GM12878 (cell line): ENCODE results near the gene PXMP4. TPM values are rescaled to one million over a fixed set of nuclear protein-coding genes. Genes with fewer than 3 reads are reported as not detected.

ENCODE experiments used
- ATAC-seq: fragments of 200-7000 bp; cut with Tn5 transposase; 3 replicates; pipeline ENCODE4 v1.9.1; 2020; ENCODE audit warnings: mild to moderate bottlenecking, moderate library complexity
- BruUV-seq: library from RNA; stranded (reverse); fragments of 400-500 nt; replicated peaks from 2 replicates; lab custom pipeline; 2021; lab: Mats Ljungman, UMichigan
- CTCF ChIA-PET: fragments of 300-600 bp; sonication (Branson Sonifier 250); formaldehyde crosslinking; extraction: SDS; loops from one replicate; lab custom pipeline; 2021; ENCODE audit warnings: inconsistent platforms; lab: Yijun Ruan, JAX
- POLR2A ChIA-PET: fragments of 350-600 bp; formaldehyde crosslinking; extraction: SDS; loops from one replicate; lab custom pipeline; 2021; ENCODE audit warnings: inconsistent platforms; lab: Charles Lee
- RAD21 ChIA-PET: fragments of 300-600 bp; sonication (Branson Sonifier 250); formaldehyde crosslinking; loops from one replicate; lab custom pipeline; 2023; ENCODE audit warnings: antibody characterized with exemption; ENCODE audit not compliant: unreplicated experiment; lab: Charles Lee
- SMC1A ChIA-PET: fragments of 300-600 bp; sonication (Branson Sonifier 250); formaldehyde crosslinking; loops from one replicate; lab custom pipeline; 2023; ENCODE audit not compliant: unreplicated experiment, uncharacterized antibody; lab: Charles Lee
- DNase-seq: peaks from one replicate; pipeline ENCODE4 v3.0.0-alpha.2; 2011; ENCODE audit warnings: low read depth, low spot score
- FAIRE-seq: peaks from 3 replicates; lab custom pipeline; 2011; peaks lifted over from hg19 to GRCh38; lab: Jason Lieb, UNC
- H2AFZ ChIP-seq: 2 replicates; pipeline ENCODE4 v1.6.0; 2011; ENCODE audit warnings: low read depth, low read length, control low read depth; ENCODE audit not compliant: control insufficient read depth
- H3K27ac ChIP-seq: 2 replicates; pipeline ENCODE4 v1.5.1; 2011; ENCODE audit warnings: control low read depth; ENCODE audit not compliant: control insufficient read depth, insufficient read depth
- H3K27me3 ChIP-seq, 2 experiments: replicated peaks in 1 of 2; 2 replicates each; pipeline versions ENCODE4 v1.6.0 to v1.6.1; 2011; ENCODE audit warnings: low read length in 1 of 2; ENCODE audit not compliant: control insufficient read depth in 2 of 2, insufficient read depth in 2 of 2
- H3K36me3 ChIP-seq, 2 experiments: 2 replicates each; pipeline ENCODE4 v1.5.1; 2011; ENCODE audit warnings: low read length in 1 of 2; ENCODE audit not compliant: control insufficient read depth in 2 of 2, insufficient read depth in 2 of 2
- H3K4me1 ChIP-seq: 2 replicates; pipeline ENCODE4 v1.6.1; 2011; ENCODE audit warnings: mild to moderate bottlenecking, low read length, moderate library complexity, mixed read lengths; ENCODE audit not compliant: control insufficient read depth, insufficient read depth
- H3K4me2 ChIP-seq: 2 replicates; pipeline ENCODE4 v1.6.0; 2011; ENCODE audit warnings: control low read depth; ENCODE audit not compliant: control insufficient read depth, insufficient read depth
- H3K4me3 ChIP-seq: fragments of 200-600 bp; sonication (generic); 2 replicates; pipeline ENCODE4 v1.5.1; 2016
- H3K79me2 ChIP-seq: 2 replicates; pipeline ENCODE4 v1.6.0; 2011; ENCODE audit warnings: low read length; ENCODE audit not compliant: control insufficient read depth, insufficient read depth
- H3K9ac ChIP-seq: 2 replicates; pipeline ENCODE4 v1.8.0; 2011; ENCODE audit warnings: low read length, control low read depth, mixed read lengths; ENCODE audit not compliant: control insufficient read depth, insufficient read depth
- H3K9me3 ChIP-seq: replicated peaks from 3 replicates; pipeline ENCODE4 v1.5.1; 2011; ENCODE audit warnings: mild to moderate bottlenecking, low read length; ENCODE audit not compliant: control insufficient read depth, insufficient read depth
- H4K20me1 ChIP-seq: 2 replicates; pipeline ENCODE4 v1.6.0; 2011; ENCODE audit not compliant: control insufficient read depth, insufficient read depth
- ATF2 ChIP-seq: IDR thresholded peaks from 2 replicates; pipeline ENCODE4 v1.6.1; 2012; ENCODE audit warnings: low read length, inconsistent platforms
- BCL3 ChIP-seq: IDR thresholded peaks from 2 replicates; pipeline ENCODE4 v1.6.1; 2011; ENCODE audit warnings: borderline replicate concordance, low read depth, mild to moderate bottlenecking, moderate library complexity, low read length; ENCODE audit not compliant: insufficient read depth, poor library complexity, severe bottlenecking
- CBFB ChIP-seq: IDR thresholded peaks from 2 replicates; pipeline ENCODE4 v1.6.1; 2016; ENCODE audit warnings: antibody characterized with exemption, low read depth
- E2F4 ChIP-seq: IDR thresholded peaks from 2 replicates; pipeline ENCODE4 v1.6.1; 2012; ENCODE audit warnings: low read depth, low read length, improper control_type of control experiment
- EGR1 ChIP-seq, 2 experiments: IDR thresholded peaks; 1 replicate in 1 of 2; 2 replicates in 1 of 2; pipeline ENCODE4 v1.6.1; 2011 to 2012; ENCODE audit warnings: low read depth in 2 of 2, low read length in 2 of 2, borderline replicate concordance in 1 of 2, mild to moderate bottlenecking in 1 of 2, moderate library complexity in 1 of 2
- HDAC2 ChIP-seq: fragments of 200-600 bp; sonication (generic); IDR thresholded peaks from 2 replicates; pipeline ENCODE4 v1.6.1; 2017
- HDAC6 ChIP-seq: fragments of 200-600 bp; sonication (generic); IDR thresholded peaks from one replicate; pipeline ENCODE4 v1.8.0; 2017; ENCODE audit warnings: antibody characterized with exemption; ENCODE audit not compliant: unreplicated experiment
- NR2F1 ChIP-seq: fragments of 450-650 bp; conservative IDR thresholded peaks from 2 replicates; pipeline ENCODE4 v1.6.1; 2017; ENCODE audit warnings: mild to moderate bottlenecking
- NRF1 ChIP-seq: conservative IDR thresholded peaks from 2 replicates; pipeline ENCODE4 v1.6.1; 2011; ENCODE audit warnings: mild to moderate bottlenecking, low read depth, low read length, improper control_type of control experiment
- RCOR1 ChIP-seq: conservative IDR thresholded peaks from 2 replicates; pipeline ENCODE4 v1.6.1; 2012; ENCODE audit warnings: low read depth, low read length, improper control_type of control experiment
- RFX5 ChIP-seq: IDR thresholded peaks from 2 replicates; pipeline ENCODE4 v1.6.1; 2011; ENCODE audit warnings: low read depth, low read length, improper control_type of control experiment
- SIN3A ChIP-seq: IDR thresholded peaks from 2 replicates; pipeline ENCODE4 v1.6.1; 2012; ENCODE audit warnings: low read depth, low read length, improper control_type of control experiment
- SIX5 ChIP-seq: IDR thresholded peaks from 2 replicates; pipeline ENCODE4 v1.6.1; 2011; ENCODE audit warnings: mild to moderate bottlenecking, low read depth, low read length, moderate library complexity; ENCODE audit not compliant: severe bottlenecking
- SPI1 ChIP-seq: IDR thresholded peaks from 2 replicates; pipeline ENCODE4 v1.6.1; 2011; ENCODE audit warnings: low read depth, mild to moderate bottlenecking, low read length, moderate library complexity, borderline replicate concordance; ENCODE audit not compliant: insufficient read depth
- ZBTB33 ChIP-seq: fragments of 450-650 bp; IDR thresholded peaks from 2 replicates; pipeline ENCODE4 v1.6.1; 2017; ENCODE audit warnings: mild to moderate bottlenecking
- WGBS: methylation state at CpG from one replicate; pipeline ENCODE4 v1.1.6; 2016; ENCODE audit warnings: low lambda C conversion rate; ENCODE audit not compliant: insufficient replicate concordance, insufficient coverage; ENCODE audit errors: missing lambda C conversion rate; 5-methylcytosine and 5-hydroxymethylcytosine counted together
- in situ Hi-C: fragments of 300-500 bp; cut with MboI; formaldehyde crosslinking; loops from 9 replicates; pipeline ENCODE4 v1.14.3; 2018; ENCODE audit warnings: mixed read lengths
- intact Hi-C: fragments of 100-400 bp; cut with micrococcal nuclease; formaldehyde crosslinking; loops from one replicate; pipeline ENCODE4 v1.14.2; 2022; ENCODE audit not compliant: unreplicated experiment
- polyA plus RNA-seq, 11 experiments: library from polyadenylated mRNA; depleted of rRNA in 4 of 11; unstranded in 6 of 11; stranded (reverse) in 5 of 11; fragments of >200 nt; fragmentation: Nextera tagmentation in 4 of 11; fragmentation: Illumina TruSeq in 1 of 11; extraction: Ambion mirVana in 4 of 11; extraction: Trizol in 1 of 11; gene quantifications; 1 replicate in 1 of 11; 2 replicates in 10 of 11; pipeline versions ENCODE4 v1.2.1 to v1.2.3, GENCODE V29; 2011 to 2016; ENCODE audit warnings: inconsistent platforms in 2 of 11, missing spikeins in 2 of 11, low read depth in 1 of 11
- total RNA-seq, 4 experiments: library from RNA; depleted of rRNA in 3 of 4; stranded (reverse); fragments of >200 nt in 3 of 4; fragmentation: Illumina TruSeq in 1 of 4; extraction: Trizol in 1 of 4; gene quantifications; 2 replicates each; pipeline versions ENCODE4 v1.2.1 to v1.2.3, GENCODE V29; 2013 to 2021
- TF ChIP-seq, protein P1 (sequence below): fragments of 450-650 bp; IDR thresholded peaks from 2 replicates; pipeline ENCODE4 v1.6.1; 2018; ENCODE audit warnings: mild to moderate bottlenecking, low read depth, moderate library complexity; ENCODE audit not compliant: partially characterized antibody

The PXMP4 gene
- total and polyA plus RNA-seq, 10 of the 15 experiments (the other 5 are each of a cell fraction or from before 2014, with no cell fraction given) = 3.6 to 19.2 (median 8.6) TPM

DNA sequence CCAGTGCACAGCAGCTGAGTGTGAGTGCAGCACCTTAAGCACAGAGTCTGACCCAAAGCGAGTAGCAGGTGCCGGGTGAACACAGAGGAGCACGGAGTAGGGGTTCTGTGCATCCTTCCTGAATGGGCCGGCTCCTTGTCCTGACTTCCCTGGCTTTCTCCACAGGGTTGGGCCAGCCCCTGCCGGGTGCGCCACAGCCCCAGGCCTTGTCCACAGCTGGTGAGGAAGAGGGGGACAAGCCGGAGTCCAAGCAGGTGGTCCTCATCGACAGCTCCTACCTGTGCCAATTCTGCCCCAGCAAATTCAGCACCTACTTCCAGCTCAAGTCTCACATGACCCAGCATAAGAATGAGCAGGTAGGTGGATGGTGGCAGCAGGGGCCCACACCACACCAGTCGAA, 46.6 kb upstream of the PXMP4 start (continued):
- TF ChIP-seq SIX5 = no peak
- TF ChIP-seq RCOR1 = no peak
- TF ChIP-seq HDAC2 = no peak
- no peak for TF ChIP-seq RFX5
- TF ChIP-seq SPI1 = no peak
- TF ChIP-seq EGR1 (IDR thresholded peaks at IDR 0.05; ENCODE audit: borderline replicate concordance in 1 of 2, low read depth in 2 of 2, low read length in 2 of 2) = no peak
- TF ChIP-seq NR2F1 = no peak
- no peak for TF ChIP-seq BCL3
- TF ChIP-seq E2F4 = no peak

DNA sequence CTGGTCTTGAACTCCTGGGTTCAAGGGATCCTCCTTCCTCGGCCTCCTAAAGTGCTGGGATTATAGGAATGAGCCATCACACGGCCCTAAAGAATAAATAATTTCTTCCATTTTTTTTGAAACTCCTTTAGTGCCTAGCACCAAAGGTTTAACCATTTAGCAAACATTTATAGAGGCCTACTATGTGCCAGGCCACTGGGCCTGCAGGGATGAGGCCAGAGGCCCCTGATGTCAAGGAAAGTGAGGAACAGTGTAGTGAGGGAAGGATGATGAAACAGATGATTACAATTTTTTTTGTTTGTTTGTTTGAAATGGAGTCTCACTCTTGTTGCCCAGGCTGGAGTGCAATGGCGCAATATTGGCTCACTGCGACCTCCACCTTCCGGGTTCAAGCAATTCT, 45.5 kb upstream of the PXMP4 start:
- no peaks in the 10 kb centered on the region for H3K79me2 ChIP-seq
- CTCF ChIA-PET = no interaction called here
- H3K4me1 ChIP-seq = no peaks in the 10 kb centered on the region
- H3K4me2 ChIP-seq = no peak overlapping the region
- no peak overlapping the region for H2AFZ ChIP-seq
- ATAC-seq (no peak), FAIRE-seq (no peak), DNase-seq (no peak)
- intact Hi-C loops (no loop called here), in situ Hi-C loops (no loop called here)
- POLR2A ChIA-PET = no interaction called here
- H3K27ac ChIP-seq = no peak overlapping the region
- WGBS = 99% methylated on average over 5 of the region's 5 CpGs
- BruUV-seq = no TSS peak
- no peaks in the 10 kb centered on the region for H4K20me1 ChIP-seq
- H3K9me3 ChIP-seq = no peaks in the 10 kb centered on the region; the same call in 2 of the 3 replicates
- RAD21 ChIA-PET = no interaction called here
- SMC1A ChIA-PET = no interaction called here
- H3K4me3 ChIP-seq = no peak overlapping the region
- no peak overlapping the region for H3K9ac ChIP-seq
- H3K36me3 ChIP-seq = peaks cover 0 to 7% of the 10 kb centered on the region in 2 experiments; a peak in 3 of 4 replicates
- no peaks in the 10 kb centered on the region for H3K27me3 ChIP-seq
- TF ChIP-seq ATF2 (no peak), NRF1 (no peak), SIN3A (no peak), HDAC6 (no peak), CBFB (no peak), ZBTB33 (no peak)
- TF ChIP-seq, protein P1, sequence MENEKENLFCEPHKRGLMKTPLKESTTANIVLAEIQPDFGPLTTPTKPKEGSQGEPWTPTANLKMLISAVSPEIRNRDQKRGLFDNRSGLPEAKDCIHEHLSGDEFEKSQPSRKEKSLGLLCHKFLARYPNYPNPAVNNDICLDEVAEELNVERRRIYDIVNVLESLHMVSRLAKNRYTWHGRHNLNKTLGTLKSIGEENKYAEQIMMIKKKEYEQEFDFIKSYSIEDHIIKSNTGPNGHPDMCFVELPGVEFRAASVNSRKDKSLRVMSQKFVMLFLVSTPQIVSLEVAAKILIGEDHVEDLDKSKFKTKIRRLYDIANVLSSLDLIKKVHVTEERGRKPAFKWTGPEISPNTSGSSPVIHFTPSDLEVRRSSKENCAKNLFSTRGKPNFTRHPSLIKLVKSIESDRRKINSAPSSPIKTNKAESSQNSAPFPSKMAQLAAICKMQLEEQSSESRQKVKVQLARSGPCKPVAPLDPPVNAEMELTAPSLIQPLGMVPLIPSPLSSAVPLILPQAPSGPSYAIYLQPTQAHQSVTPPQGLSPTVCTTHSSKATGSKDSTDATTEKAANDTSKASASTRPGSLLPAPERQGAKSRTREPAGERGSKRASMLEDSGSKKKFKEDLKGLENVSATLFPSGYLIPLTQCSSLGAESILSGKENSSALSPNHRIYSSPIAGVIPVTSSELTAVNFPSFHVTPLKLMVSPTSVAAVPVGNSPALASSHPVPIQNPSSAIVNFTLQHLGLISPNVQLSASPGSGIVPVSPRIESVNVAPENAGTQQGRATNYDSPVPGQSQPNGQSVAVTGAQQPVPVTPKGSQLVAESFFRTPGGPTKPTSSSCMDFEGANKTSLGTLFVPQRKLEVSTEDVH = no peak
